H1 (cell line): ENCODE data around the gene ABCA13. TPM values are rescaled to one million over a fixed set of nuclear protein-coding genes. Genes with fewer than 3 reads are reported as not detected.

ENCODE experiments used
- CTCF ChIA-PET: fragments of 300-600 bp; sonication (Branson Sonifier 250); formaldehyde crosslinking; loops from one replicate; lab custom pipeline; 2021; ENCODE audit not compliant: partially characterized antibody; lab: Charles Lee
- POLR2A ChIA-PET: fragments of 300-600 bp; sonication (Branson Sonifier 250); formaldehyde crosslinking; loops from one replicate; lab custom pipeline; 2021; ENCODE audit warnings: inconsistent platforms; ENCODE audit not compliant: partially characterized antibody; lab: Charles Lee
- DNase-seq, 2 experiments: peaks; one replicate each; pipeline versions ENCODE4 v3.0.0 to v3.0.0-alpha.2; 2010 to 2022; ENCODE audit warnings: low spot score in 2 of 2, low read depth in 1 of 2, mixed read lengths in 1 of 2
- FAIRE-seq: peaks from 2 replicates; lab custom pipeline; 2011; peaks lifted over from hg19 to GRCh38; lab: Jason Lieb, UNC
- H2AFZ ChIP-seq: 2 replicates; pipeline ENCODE4 v1.8.1; 2012; ENCODE audit warnings: low read length, inconsistent platforms
- H2AK5ac ChIP-seq: 2 replicates; pipeline ENCODE4 v1.6.1; 2013; ENCODE audit warnings: low read depth, low read length
- H2BK120ac ChIP-seq: replicated peaks from 2 replicates; pipeline ENCODE3; 2013; ENCODE audit warnings: low read depth, low read length, inconsistent platforms
- H2BK12ac ChIP-seq: 2 replicates; pipeline ENCODE4 v1.6.1; 2013; ENCODE audit warnings: low read depth, low read length
- H2BK15ac ChIP-seq: 2 replicates; pipeline ENCODE4 v1.6.1; 2013; ENCODE audit warnings: low read length
- H2BK20ac ChIP-seq: 2 replicates; pipeline ENCODE4 v1.6.1; 2013; ENCODE audit warnings: low read length
- H2BK5ac ChIP-seq: 2 replicates; pipeline ENCODE4 v1.6.1; 2013; ENCODE audit warnings: low read depth, low read length
- H3K14ac ChIP-seq: 2 replicates; pipeline ENCODE4 v1.6.1; 2013; ENCODE audit warnings: inconsistent platforms; ENCODE audit not compliant: insufficient read length
- H3K18ac ChIP-seq: 2 replicates; pipeline ENCODE4 v1.6.1; 2013; ENCODE audit warnings: low read length; ENCODE audit errors: extremely low read depth
- H3K23ac ChIP-seq: 2 replicates; pipeline ENCODE4 v1.6.1; 2013; ENCODE audit warnings: inconsistent platforms; ENCODE audit not compliant: insufficient read length
- H3K23me2 ChIP-seq: 2 replicates; pipeline ENCODE4 v1.6.1; 2013; ENCODE audit warnings: low read depth, low read length
- H3K27ac ChIP-seq: 2 replicates; pipeline ENCODE4 v1.6.1; 2011; ENCODE audit warnings: low read depth, low read length, inconsistent platforms
- H3K27me3 ChIP-seq, 4 experiments: replicated peaks in 1 of 4; 1 replicate in 1 of 4; 2 replicates in 3 of 4; pipeline versions ENCODE4 v1.6.1 to v1.8.1; 2011 to 2013; ENCODE audit warnings: low read length in 3 of 4, mild to moderate bottlenecking in 3 of 4, inconsistent platforms in 2 of 4, mixed read lengths in 2 of 4, moderate library complexity in 1 of 4; ENCODE audit not compliant: control insufficient read depth in 3 of 4, insufficient read depth in 3 of 4; ENCODE audit errors: extremely low read depth in 1 of 4
- H3K36me3 ChIP-seq, 4 experiments: 2 replicates each; pipeline versions ENCODE4 v1.6.1 to v1.8.1; 2011 to 2013; ENCODE audit warnings: mild to moderate bottlenecking in 4 of 4, low read length in 3 of 4, moderate library complexity in 2 of 4, control low read depth in 1 of 4, inconsistent platforms in 1 of 4; ENCODE audit not compliant: insufficient read depth in 4 of 4, control insufficient read depth in 2 of 4
- H3K4ac ChIP-seq: replicated peaks from 2 replicates; pipeline ENCODE3; 2013; ENCODE audit warnings: low read length, low read depth, mixed read lengths, inconsistent platforms; ENCODE audit not compliant: insufficient read length
- H3K4me1 ChIP-seq, 4 experiments: replicated peaks in 1 of 4; 1 replicate in 1 of 4; 2 replicates in 3 of 4; pipeline versions ENCODE4 v1.6.1 to v1.8.1; 2011 to 2013; ENCODE audit warnings: low read length in 3 of 4, inconsistent platforms in 2 of 4, mixed read lengths in 1 of 4; ENCODE audit not compliant: insufficient read depth in 4 of 4, control insufficient read depth in 3 of 4
- H3K4me2 ChIP-seq, 2 experiments: 2 replicates each; pipeline versions ENCODE4 v1.6.1 to v1.8.1; 2011 to 2013; ENCODE audit warnings: low read depth in 2 of 2, low read length in 2 of 2, control low read depth in 1 of 2, inconsistent platforms in 1 of 2, mild to moderate bottlenecking in 1 of 2; ENCODE audit not compliant: insufficient read depth in 1 of 2
- H3K4me3 ChIP-seq, 4 experiments: fragments of 200-600, 300-600 bp in 1 of 4; sonication (generic), shearing (Covaris generic), sonication (Bioruptor Twin) in 1 of 4; 2 replicates each; pipeline versions ENCODE4 v1.5.1 to v1.8.1; 2011 to 2016; ENCODE audit warnings: low read length in 4 of 4, low read depth in 3 of 4, control low read depth in 2 of 4, inconsistent platforms in 2 of 4, mild to moderate bottlenecking in 2 of 4, mixed read lengths in 1 of 4, moderate library complexity in 1 of 4; ENCODE audit not compliant: insufficient read depth in 2 of 4; ENCODE audit errors: extremely low read depth in 1 of 4
- H3K56ac ChIP-seq: replicated peaks from 2 replicates; pipeline ENCODE3; 2013; ENCODE audit warnings: low read depth, mild to moderate bottlenecking, mixed read lengths, low read length, inconsistent platforms; ENCODE audit not compliant: insufficient read length
- H3K79me1 ChIP-seq: 2 replicates; pipeline ENCODE4 v1.6.1; 2013; ENCODE audit warnings: low read depth, low read length, control low read depth
- H3K79me2 ChIP-seq, 2 experiments: 2 replicates each; pipeline versions ENCODE4 v1.6.1 to v1.8.1; 2012 to 2013; ENCODE audit warnings: low read length in 2 of 2, mild to moderate bottlenecking in 2 of 2, inconsistent platforms in 1 of 2; ENCODE audit not compliant: insufficient read depth in 2 of 2, control insufficient read depth in 1 of 2
- H3K9ac ChIP-seq, 4 experiments: replicated peaks in 1 of 4; 1 replicate in 1 of 4; 2 replicates in 3 of 4; pipeline versions ENCODE4 v1.6.1 to v1.8.1; 2011 to 2013; ENCODE audit warnings: low read depth in 3 of 4, low read length in 3 of 4, control low read depth in 2 of 4, mild to moderate bottlenecking in 2 of 4, moderate library complexity in 2 of 4, inconsistent platforms in 1 of 4; ENCODE audit errors: extremely low read depth in 1 of 4
- H3K9me3 ChIP-seq, 2 experiments: 2 replicates each; pipeline versions ENCODE4 v1.6.1 to v1.8.1; 2012 to 2013; ENCODE audit warnings: mild to moderate bottlenecking in 2 of 2, moderate library complexity in 2 of 2, control low read depth in 1 of 2, inconsistent platforms in 1 of 2, low read depth in 1 of 2, low read length in 1 of 2, mixed read lengths in 1 of 2; ENCODE audit not compliant: insufficient read depth in 2 of 2
- H4K20me1 ChIP-seq, 2 experiments: replicated peaks in 1 of 2; 2 replicates each; pipeline versions ENCODE3 to v1.8.1; 2011 to 2013; ENCODE audit warnings: inconsistent platforms in 2 of 2, low read length in 2 of 2, mild to moderate bottlenecking in 1 of 2; ENCODE audit not compliant: insufficient read depth in 2 of 2, control insufficient read depth in 1 of 2
- H4K5ac ChIP-seq: 2 replicates; pipeline ENCODE4 v1.6.1; 2013; ENCODE audit warnings: low read length, low read depth, mixed read lengths, inconsistent platforms; ENCODE audit not compliant: insufficient read length
- H4K8ac ChIP-seq: 2 replicates; pipeline ENCODE4 v1.8.0; 2013; ENCODE audit warnings: mild to moderate bottlenecking, moderate library complexity, low read length, inconsistent platforms; ENCODE audit not compliant: insufficient read depth; ENCODE audit errors: extremely low read depth
- H4K91ac ChIP-seq: replicated peaks from 2 replicates; pipeline ENCODE3; 2013; ENCODE audit warnings: low read length, mixed read lengths, inconsistent platforms; ENCODE audit not compliant: insufficient read length
- SRF ChIP-seq: IDR thresholded peaks from 2 replicates; pipeline ENCODE4 v1.6.1; 2011; ENCODE audit warnings: mild to moderate bottlenecking, low read depth, low read length, moderate library complexity
- WGBS, 2 experiments: shearing (Covaris generic) in 1 of 2; methylation state at CpG; one replicate each; pipeline versions ENCODE4 v1.1.6 to v1.1.7; 2013 to 2015; ENCODE audit warnings: low lambda C conversion rate in 2 of 2, mixed read lengths in 2 of 2, inconsistent platforms in 1 of 2, low coverage in 1 of 2, missing lambda C conversion rate in 1 of 2; ENCODE audit not compliant: insufficient replicate concordance in 2 of 2, insufficient coverage in 1 of 2, insufficient read length in 1 of 2; ENCODE audit errors: extremely low coverage in 1 of 2, missing lambda C conversion rate in 1 of 2; 5-methylcytosine and 5-hydroxymethylcytosine counted together
- polyA plus RNA-seq, 7 experiments: library from polyadenylated mRNA; depleted of rRNA in 3 of 7; stranded (reverse) in 5 of 7; unstranded in 2 of 7; fragments of >200 nt in 5 of 7; fragments of 200-250 nt in 2 of 7; gene quantifications; 1 replicate in 5 of 7; 2 replicates in 1 of 7; 4 replicates in 1 of 7; pipeline versions ENCODE4 v1.2.1 to v1.2.3, GENCODE V29; 2011 to 2013; ENCODE audit warnings: missing spikeins in 2 of 7, mixed read lengths in 2 of 7
- total RNA-seq: library from RNA; stranded (reverse); fragmentation: NEBNext Ultra II Directional; extraction: Animal tissue kit (Norgen Biotek cat#: 25700); gene quantifications from 2 replicates; pipeline ENCODE4 v1.2.1, GENCODE V29; 2021

Gene ABCA13
- total and polyA plus RNA-seq, 2 of the 8 experiments (the other 6 are each of a cell fraction or from before 2014, with no cell fraction given), result 0.07 to 0.09 TPM

GRCh38 chr7:48419401-48419800, 248.1 kb downstream of the ABCA13 start:
- H3K27ac ChIP-seq, result no peak overlapping the region
- no peak overlapping the region for H3K56ac ChIP-seq
- H3K79me2 ChIP-seq, result no peaks in the 10 kb centered on the region
- no peak overlapping the region for H3K4me3 ChIP-seq
- H4K5ac ChIP-seq, result no peak overlapping the region
- no peaks in the 10 kb centered on the region for H4K20me1 ChIP-seq
- no peak overlapping the region for H2BK5ac ChIP-seq
- H2AK5ac ChIP-seq, result no peak overlapping the region
- H2BK20ac ChIP-seq, result no peak overlapping the region
- H2AFZ ChIP-seq, result no peak overlapping the region
- no peak for FAIRE-seq
- no peak for DNase-seq
- H3K23me2 ChIP-seq, result no peaks in the 10 kb centered on the region; the same call in 1 of the 2 replicates
- no peak overlapping the region for H4K91ac ChIP-seq
- WGBS, 2 experiments, result 34% methylated on average over 2 of the region's 2 CpGs; no CpG with 5 or more reads in 1 of the 2 experiments
- no peaks in the 10 kb centered on the region for H3K79me1 ChIP-seq
- CTCF ChIA-PET, result no interaction called here
- H3K4ac ChIP-seq, result no peak overlapping the region
- no peak overlapping the region for H2BK15ac ChIP-seq
- H3K4me2 ChIP-seq, result no peak overlapping the region
- no peaks in the 10 kb centered on the region for H3K4me1 ChIP-seq
- no peak for TF ChIP-seq SRF
- H3K14ac ChIP-seq, result no peak overlapping the region
- no peak overlapping the region for H3K18ac ChIP-seq
- H2BK120ac ChIP-seq, result no peak overlapping the region
- H2BK12ac ChIP-seq, result no peak overlapping the region
- no peak overlapping the region for H4K8ac ChIP-seq
- no peak overlapping the region for H3K9ac ChIP-seq
- no peaks in the 10 kb centered on the region for H3K27me3 ChIP-seq
- POLR2A ChIA-PET, result no interaction called here
- no peak overlapping the region for H3K23ac ChIP-seq
- no peaks in the 10 kb centered on the region for H3K36me3 ChIP-seq
- peaks cover 0 to 3% of the 10 kb centered on the region in 2 experiments; a peak in 1 of 4 replicates for H3K9me3 ChIP-seq
